Activated CD4-positive, alpha-beta T cell treated with anti-CD3 and anti-CD28 coated beads, Interleukin-2, Interleukin-6, amounts not matched to agents 100 ng/mL and 50 ng/mL, durations not matched to agents 16 hours and 8 hours (primary cell): ENCODE results near the gene ROM1.
"Not testable (repeated sequence)": the region's sequence is repeated elsewhere in the genome, so short reads cannot be mapped to it uniquely, and the experiment has no call there.

Experiments
- DNase-seq: peaks from one replicate; pipeline ENCODE4 v3.0.0-alpha.2; 2020

The ROM1 gene

GRCh38 chr11:62610814-62611704, 2.0 kb upstream of the ROM1 start:
- DNase-seq, result no peak

GRCh38 chr11:62611705-62612365, 1.2 kb upstream of the ROM1 start:
- peak; percentile 54 for DNase-seq

GRCh38 chr11:62613291-62613778, 278 bp downstream of the ROM1 start:
- DNase-seq, result no peak

GRCh38 chr11:62614275-62614674, 1.2 kb downstream of the ROM1 start:
- peak; percentile 54 for DNase-seq

- DNase-seq, result no peak
Observed at GRCh38 chr11:62615521-62615920, 2.5 kb downstream of the ROM1 start.

- not testable (repeated sequence) for DNase-seq
Observed at GRCh38 chr11:62616957-62617356, 3.9 kb downstream of the ROM1 start.

GRCh38 chr11:62621027-62621566, 8.0 kb downstream of the ROM1 start:
- DNase-seq, result no peak

- peak; percentile 98 for DNase-seq
Observed at GRCh38 chr11:62621567-62622470, 8.8 kb downstream of the ROM1 start, which contains the start of gene B3GAT3. TSS of gene B3GAT3 (minus strand) at chr11:62621986. CDS start at chr11:62621947, 39 bp downstream.

- no peak for DNase-seq
Observed at GRCh38 chr11:62622476-62623089, 9.5 kb downstream of the ROM1 start.

GRCh38 chr11:62627713-62628112, 14.7 kb downstream of the ROM1 start:
- no peak for DNase-seq

GRCh38 chr11:62632492-62632891, 19.4 kb downstream of the ROM1 start:
- DNase-seq, result no peak

- DNase-seq, result no peak
Observed at GRCh38 chr11:62644220-62644619, 31.2 kb downstream of the ROM1 start.

GRCh38 chr11:62645671-62645945, 32.6 kb downstream of the ROM1 start:
- peak; percentile 20 for DNase-seq

- peak; percentile 100 for DNase-seq
Observed at GRCh38 chr11:62645946-62646824, 33.1 kb downstream of the ROM1 start, which contains the start of gene GANAB. TSS of gene GANAB (minus strand) at chr11:62646613. CDS start at chr11:62646599, 14 bp downstream.

GRCh38 chr11:62646825-62647608, 34.0 kb downstream of the ROM1 start:
- DNase-seq, result no peak

GRCh38 chr11:62647609-62648005, 34.5 kb downstream of the ROM1 start:
- no peak for DNase-seq

- DNase-seq, result no peak
Observed at GRCh38 chr11:62648185-62648966, 35.3 kb downstream of the ROM1 start.

GRCh38 chr11:62648967-62649364, 35.9 kb downstream of the ROM1 start:
- DNase-seq, result no peak

GRCh38 chr11:62649486-62649885, 36.4 kb downstream of the ROM1 start:
- no peak for DNase-seq
